Glomerular visceral epithelial cell (primary cell): ENCODE data around the gene LDLRAD4.

ENCODE experiments used
- DNase-seq: peaks from one replicate; pipeline ENCODE4 v3.0.0-alpha.2; 2016; ENCODE audit errors: extremely low spot score

The LDLRAD4 gene

DNA sequence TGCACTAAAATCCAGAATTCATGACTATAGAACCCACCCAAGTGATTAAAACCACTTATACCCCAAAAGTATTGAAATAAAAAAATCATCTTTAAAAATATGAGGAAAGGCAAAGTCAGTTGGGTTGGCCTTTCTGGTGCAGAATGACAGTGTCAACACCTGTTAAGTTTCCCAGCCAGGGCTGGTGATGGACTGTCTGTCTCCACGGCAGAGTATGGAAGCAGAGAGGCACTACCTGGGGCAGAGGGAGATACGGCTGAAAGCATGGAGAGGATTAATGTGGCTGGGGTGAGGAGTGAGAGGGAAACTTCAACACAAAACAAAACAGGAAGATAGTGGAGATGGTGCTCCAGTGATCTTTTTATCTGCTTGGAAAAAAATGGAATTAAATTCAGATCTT, 292.0 kb downstream of the LDLRAD4 start:
- DNase-seq = no peak

GRCh38 chr18:13511961-13512577, 293.5 kb downstream of the LDLRAD4 start:
- DNase-seq = no peak

DNA sequence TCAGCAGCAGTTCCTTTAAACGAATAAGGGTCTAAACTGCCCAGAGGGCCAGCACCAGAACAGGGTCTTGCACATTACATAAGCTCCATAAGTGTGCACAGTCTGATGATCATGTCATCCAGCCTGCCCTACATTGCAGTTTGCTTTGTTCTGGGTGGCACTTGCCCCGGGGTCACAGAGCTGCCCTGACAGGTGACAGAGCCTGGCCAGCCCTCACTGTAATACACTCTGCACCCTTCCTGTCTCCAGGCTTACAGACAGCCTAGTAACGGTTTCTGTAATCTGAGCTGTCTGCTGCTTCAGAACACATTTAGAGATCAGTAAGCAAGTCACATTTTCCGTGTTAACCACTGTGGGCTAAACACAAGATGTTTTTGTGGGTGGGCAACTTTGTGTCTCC, 294.5 kb downstream of the LDLRAD4 start:
- no peak for DNase-seq

- no peak for DNase-seq
Measured at GRCh38 chr18:13513481-13513880, 294.9 kb downstream of the LDLRAD4 start.

GRCh38 chr18:13514558-13514957, 296.0 kb downstream of the LDLRAD4 start:
- DNase-seq = no peak

DNA sequence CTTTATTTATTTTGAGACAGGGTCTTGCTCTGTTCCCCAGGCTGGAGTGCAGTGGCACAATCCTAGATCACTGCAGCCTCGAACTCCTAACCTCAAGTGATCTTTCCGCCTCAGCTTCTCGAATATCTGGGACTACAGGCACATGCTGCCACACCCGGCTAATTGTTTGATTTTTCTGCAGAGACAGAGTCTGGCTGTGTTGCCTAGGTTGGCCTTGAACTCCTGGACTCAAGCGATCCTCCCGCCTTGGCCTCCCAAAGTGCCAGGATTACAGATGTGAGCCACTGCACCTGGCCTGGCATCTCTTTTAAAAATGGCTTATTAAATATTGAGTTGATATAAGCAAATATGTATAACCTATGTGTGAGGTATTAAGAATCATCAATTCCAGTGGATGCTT, 298.3 kb downstream of the LDLRAD4 start:
- DNase-seq = no peak

- peak; percentile 8 for DNase-seq
Measured at GRCh38 chr18:13517369-13517768, 298.8 kb downstream of the LDLRAD4 start.

DNA sequence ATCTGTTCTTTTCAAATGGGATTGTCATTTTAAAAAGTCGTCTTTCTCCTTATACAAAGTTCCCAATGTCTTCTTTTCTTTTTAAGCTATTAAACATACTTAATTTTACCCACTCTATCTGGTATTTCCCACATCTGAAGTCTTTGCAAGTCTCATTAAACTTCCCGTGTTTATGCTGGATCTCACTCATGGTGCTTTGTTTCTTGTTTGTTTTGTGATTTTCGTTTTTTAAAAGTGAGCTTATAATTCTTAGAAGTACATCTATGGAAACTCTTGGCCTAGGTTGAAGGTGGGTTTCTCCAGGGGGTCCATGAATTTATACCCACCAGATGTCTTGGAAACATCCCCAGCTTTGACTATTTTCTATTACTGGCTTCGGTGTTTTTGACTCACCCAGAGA, 299.8 kb downstream of the LDLRAD4 start:
- DNase-seq = no peak

GRCh38 chr18:13520306-13520705, 301.7 kb downstream of the LDLRAD4 start:
- DNase-seq = no peak

DNA sequence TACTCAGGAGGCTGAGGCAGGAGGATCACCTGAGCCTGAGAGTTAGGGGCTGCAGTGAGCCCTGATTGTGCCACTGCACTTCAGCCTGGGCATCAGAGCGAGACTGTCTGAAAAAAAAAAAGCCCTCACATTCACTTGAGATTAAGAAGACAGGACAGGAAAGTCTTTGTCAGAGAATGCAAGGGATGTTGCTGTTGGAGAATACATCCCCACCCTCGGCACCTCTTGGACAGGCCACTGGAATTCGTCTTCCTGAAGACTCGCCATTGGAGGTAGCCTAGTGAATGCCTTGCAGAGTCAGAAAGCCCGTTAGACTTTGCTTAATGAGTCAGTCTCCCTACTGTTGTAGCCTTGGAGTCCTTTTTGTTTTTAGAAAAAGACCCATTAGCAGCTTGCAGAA, 302.2 kb downstream of the LDLRAD4 start:
- no peak for DNase-seq

DNA sequence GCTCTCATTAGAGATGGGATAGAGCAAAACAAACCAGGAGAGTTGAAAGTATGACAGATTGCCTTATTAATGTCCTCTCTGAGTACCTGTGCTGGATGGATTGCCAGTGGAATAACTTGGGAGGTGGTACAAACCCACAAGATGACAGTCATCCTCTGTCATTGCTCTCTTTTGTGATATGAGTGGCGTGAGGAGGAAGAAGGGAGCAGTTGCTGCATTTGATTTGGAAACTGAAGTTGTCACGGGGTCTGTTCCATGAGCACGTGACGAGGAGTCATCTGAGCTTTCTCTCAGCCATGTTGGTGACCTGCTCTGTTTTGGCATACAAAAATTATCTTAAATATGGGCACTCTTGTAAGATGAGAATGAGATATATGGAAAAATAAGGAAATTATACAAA, 302.9 kb downstream of the LDLRAD4 start:
- DNase-seq = no peak

- no peak for DNase-seq
Measured at GRCh38 chr18:13522256-13522655, 303.7 kb downstream of the LDLRAD4 start.

DNA sequence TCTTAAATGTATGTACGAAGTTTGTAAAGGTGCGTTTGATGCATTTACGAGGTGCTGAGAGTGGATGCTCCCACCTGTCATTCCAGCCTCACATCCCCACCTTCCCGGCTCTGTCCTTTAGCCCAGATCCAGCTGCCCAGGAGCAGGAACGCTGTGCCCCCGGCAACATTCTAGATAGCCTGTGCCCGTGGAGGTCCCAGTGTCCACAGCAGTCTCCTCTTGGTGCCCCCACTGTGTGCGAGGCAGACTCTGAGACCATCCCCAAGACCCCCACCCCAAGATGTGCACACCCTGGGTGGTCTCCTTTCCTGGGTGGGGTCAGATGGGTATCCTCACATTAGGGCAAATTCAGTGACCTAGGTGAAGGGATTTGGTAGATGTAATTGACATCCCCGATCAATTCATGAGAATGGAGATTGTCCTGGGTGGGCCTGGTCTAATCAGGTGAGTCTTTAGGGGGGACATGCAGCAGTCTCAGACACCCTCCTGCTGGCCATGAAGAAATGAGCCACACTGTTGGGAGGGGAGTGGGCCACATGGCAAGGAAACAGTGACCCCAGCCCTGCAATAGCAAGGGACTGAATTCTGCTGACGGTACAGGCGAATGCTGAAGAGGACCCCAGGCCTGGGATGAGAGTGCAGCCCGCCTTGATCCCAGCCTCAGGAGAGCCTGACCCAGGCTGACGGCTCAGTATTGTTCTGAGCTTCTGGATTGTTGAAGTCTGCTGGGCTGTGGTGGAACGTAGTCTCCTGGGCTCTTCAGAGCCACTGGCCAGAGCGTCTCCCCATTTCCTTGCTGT, 304.5 kb downstream of the LDLRAD4 start:
- DNase-seq = no peak

- DNase-seq = no peak
Measured at GRCh38 chr18:13524054-13524453, 305.5 kb downstream of the LDLRAD4 start.

GRCh38 chr18:13524811-13525210, 306.3 kb downstream of the LDLRAD4 start:
- DNase-seq = no peak

DNA sequence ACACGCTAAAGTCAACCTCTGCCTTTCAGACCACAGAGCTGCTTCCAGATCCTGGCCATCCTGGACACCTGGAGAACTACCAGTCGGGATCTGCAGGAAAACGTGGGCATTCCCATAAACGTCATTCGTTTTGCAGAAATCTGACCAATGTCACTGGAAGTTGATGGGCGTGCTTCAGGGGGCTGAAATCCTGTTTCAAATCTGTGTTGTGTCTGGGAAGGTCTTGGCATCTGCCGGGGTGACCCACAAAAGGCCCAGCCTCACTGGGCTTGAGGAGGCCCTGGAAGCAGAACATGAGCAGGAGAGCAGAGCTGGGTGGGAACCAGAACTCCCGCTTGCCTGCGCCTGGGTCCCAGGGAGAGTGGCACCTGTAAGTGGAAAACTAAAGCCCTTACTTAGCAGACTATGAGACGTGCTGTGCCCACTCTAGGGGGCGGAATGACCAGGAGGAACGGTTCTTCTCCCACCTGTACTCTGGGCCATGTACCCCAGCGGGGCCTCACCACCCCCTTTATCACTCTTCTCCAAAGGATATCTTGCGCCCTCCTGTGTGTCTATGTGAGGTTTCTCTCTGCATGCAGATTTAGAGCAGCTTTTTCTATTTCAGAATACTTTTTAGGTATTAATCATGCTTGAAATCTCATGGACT, 306.9 kb downstream of the LDLRAD4 start:
- no peak for DNase-seq

GRCh38 chr18:13526519-13526918, 308.0 kb downstream of the LDLRAD4 start:
- DNase-seq = no peak

GRCh38 chr18:13527256-13527655, 308.7 kb downstream of the LDLRAD4 start:
- DNase-seq = no peak

- no peak for DNase-seq
Measured at GRCh38 chr18:13527730-13528129, 309.2 kb downstream of the LDLRAD4 start.

GRCh38 chr18:13528739-13529392, 310.3 kb downstream of the LDLRAD4 start:
- no peak for DNase-seq

DNA sequence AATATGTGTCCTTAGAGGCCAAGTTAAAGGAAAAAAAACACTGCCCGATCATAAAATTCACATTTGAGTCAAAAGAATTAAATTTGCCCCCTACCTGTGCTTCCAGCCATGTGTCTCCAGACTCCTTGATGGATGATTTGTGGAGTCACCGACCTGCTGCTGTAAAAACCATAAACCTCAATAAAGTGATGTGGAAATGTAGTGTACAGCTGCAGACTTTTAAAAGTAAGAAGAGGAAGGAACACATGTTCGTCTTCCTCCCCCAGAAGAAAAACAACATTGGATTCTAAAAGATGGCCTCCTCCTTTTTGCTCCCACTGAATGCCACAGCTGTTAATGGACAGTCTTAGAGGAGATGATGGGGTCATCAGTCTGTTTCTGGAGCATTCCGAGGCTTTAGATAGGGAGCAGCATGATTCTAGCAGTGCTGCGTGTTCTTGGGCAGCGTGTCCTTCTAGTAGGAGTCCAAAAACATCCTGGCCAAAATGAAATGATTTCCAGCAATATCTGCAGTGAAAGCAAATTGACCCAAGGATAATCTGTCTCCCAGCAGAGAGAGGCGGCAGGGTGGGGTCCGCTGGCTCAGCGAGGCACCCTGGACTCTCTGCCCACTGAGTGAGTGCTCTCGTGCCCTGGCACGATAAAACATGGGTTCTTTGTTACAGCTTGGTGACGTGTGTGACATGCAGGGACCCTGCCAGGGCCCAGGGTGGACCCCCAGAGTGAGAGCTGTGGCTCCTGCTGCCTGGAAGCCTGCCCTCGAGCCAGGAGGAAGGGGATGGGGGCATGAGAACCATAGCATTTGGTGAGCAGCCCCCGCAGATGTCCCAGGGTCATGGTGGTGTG, 311.7 kb downstream of the LDLRAD4 start:
- no peak for DNase-seq
